DND-41 (cell line): Measurements from ENCODE around the gene SYF2.

Experiments used
- EZH2 ChIP-seq: IDR thresholded peaks from 3 replicates; pipeline ENCODE4 v1.6.1; 2012; ENCODE audit warnings: borderline replicate concordance, low read depth, mild to moderate bottlenecking, moderate library complexity, low read length, inconsistent platforms; ENCODE audit not compliant: severe bottlenecking
- TF ChIP-seq, protein P1 (sequence below): IDR thresholded peaks from 2 replicates; pipeline ENCODE4 v1.5.1; 2012; ENCODE audit warnings: borderline replicate concordance, low read length, moderate library complexity, mild to moderate bottlenecking; ENCODE audit not compliant: poor library complexity, severe bottlenecking; ENCODE audit errors: extremely low read depth

GRCh38 chr1:25205786-25206185 is 26.5 kb downstream of the SYF2 start:
- TF ChIP-seq, protein P1, sequence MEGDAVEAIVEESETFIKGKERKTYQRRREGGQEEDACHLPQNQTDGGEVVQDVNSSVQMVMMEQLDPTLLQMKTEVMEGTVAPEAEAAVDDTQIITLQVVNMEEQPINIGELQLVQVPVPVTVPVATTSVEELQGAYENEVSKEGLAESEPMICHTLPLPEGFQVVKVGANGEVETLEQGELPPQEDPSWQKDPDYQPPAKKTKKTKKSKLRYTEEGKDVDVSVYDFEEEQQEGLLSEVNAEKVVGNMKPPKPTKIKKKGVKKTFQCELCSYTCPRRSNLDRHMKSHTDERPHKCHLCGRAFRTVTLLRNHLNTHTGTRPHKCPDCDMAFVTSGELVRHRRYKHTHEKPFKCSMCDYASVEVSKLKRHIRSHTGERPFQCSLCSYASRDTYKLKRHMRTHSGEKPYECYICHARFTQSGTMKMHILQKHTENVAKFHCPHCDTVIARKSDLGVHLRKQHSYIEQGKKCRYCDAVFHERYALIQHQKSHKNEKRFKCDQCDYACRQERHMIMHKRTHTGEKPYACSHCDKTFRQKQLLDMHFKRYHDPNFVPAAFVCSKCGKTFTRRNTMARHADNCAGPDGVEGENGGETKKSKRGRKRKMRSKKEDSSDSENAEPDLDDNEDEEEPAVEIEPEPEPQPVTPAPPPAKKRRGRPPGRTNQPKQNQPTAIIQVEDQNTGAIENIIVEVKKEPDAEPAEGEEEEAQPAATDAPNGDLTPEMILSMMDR: no peak
- no peak for TF ChIP-seq EZH2
